HG03039 (cell line): ENCODE results near the gene MSS51.

Source experiments
- ATAC-seq: cut with Tn5 transposase; IDR thresholded peaks from one replicate; pipeline ENCODE4 v1.9.1; 2021; ENCODE audit warnings: mild to moderate bottlenecking, moderate library complexity; ENCODE audit not compliant: unreplicated experiment

Gene MSS51

DNA sequence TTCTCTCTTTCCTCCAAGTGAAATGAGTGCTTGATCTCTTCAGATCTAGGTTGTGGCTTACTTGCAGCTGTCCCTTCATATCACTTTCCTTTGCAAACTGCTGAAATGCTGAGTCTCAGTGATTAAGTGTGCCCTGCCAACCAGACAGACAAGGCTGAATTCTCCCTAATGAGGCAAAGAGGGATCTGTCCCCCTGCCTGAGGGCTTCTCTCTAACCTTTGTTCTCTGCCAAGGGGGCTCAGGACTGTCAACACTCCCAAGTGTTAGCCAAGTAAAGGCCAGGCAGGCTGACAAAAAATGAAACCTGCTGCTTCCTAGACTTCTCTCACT lies at the start of gene MSS51:
Gene MSS51, minus strand, starts transcription at position 24 of the 330 bp plus-strand sequence. CDS start 5,277 bp downstream, outside the sequence.
- no peak for ATAC-seq

DNA sequence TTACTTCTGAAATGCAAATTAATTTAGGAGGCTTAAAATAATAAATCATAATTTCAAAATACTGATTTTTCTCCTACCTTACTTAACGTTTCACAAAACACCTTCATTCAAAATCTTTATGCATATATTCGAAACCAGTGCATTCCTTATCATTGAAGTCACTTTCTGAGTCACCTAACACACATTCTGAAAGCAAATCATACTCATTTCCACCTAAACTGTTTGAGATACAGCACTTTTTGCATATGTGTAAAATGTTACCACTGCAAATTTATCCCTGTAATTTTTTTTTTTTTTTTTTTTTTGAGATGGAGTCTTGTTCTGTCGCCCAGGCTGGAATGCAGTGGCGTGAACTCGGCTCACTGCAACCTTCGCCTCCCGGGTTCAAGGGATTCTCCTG lies 46.8 kb upstream of the MSS51 start:
- ATAC-seq: no peak

DNA sequence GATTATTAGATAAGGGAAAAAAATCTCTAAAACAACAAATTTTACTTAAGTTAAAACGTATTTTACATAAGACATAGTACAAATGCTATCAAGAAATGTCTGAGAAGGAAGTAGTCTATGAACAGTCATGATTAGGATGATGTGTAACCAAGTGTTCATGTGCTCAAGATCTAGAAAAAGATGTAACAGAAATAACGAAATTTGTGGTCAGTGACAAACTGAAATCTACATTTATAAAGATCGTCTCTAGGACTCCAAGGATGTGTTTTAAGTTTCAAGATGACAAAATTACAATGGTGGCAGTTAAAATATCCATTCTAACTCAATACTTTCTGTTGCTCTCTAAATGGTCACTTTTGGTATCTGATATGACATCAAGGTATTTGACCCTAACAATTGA lies 45.3 kb upstream of the MSS51 start:
- no peak for ATAC-seq

DNA sequence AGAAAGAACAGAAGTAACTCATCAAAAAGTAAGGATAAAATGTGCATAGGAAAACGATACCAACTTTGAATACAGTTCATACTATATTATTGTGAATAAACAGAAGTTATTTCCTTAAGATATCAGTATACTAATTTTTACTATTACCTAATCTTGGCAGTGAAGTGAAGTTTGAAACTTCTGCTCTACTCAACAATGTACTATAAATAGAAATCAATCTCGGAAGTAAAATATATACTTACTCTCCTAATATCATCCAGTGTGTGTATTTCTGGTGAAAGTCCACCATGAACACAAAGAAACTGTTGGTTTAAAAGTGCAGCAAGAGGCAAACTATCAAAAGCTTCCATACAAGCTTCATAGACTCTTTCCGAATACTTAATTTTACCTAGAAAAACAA lies 37.9 kb upstream of the MSS51 start:
- ATAC-seq: no peak

DNA sequence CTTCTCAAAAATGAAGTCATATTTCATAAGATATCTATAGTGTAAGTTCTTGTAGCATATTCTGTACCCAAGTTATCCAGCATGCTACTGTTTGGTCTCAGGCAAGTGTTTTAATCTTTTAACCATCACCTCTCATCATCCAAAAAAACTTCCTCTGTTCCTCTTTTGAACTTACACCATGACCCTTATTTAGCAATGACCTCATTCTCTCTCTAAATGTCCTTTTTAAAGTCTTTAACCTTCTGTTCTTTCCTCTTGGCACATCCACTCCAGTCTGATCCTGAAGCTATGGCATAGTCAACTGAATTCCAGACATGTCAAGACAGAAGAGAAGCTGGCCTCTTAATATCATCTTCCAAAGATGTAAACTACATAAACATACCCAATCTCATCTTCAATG lies 36.2 kb upstream of the MSS51 start:
- no peak for ATAC-seq

DNA sequence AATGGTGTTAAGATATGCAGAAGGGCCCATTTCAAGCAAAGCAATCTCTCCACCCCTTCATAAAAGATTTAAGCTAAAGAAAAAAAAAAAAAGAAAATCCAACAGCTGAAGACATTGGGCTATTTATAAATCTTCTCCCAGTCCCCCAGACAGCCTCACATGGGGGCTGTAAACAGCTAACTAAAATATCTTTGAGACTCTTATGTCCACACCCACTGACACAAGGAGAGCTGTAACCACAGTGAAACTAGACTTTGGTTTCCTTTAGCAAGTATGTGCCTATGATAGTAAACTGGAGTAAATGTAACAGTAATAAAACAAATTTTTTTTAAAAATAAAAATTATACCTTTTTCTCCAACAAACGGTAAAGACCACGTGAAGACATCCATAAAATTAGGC lies 33.8 kb upstream of the MSS51 start:
- ATAC-seq: no peak

DNA sequence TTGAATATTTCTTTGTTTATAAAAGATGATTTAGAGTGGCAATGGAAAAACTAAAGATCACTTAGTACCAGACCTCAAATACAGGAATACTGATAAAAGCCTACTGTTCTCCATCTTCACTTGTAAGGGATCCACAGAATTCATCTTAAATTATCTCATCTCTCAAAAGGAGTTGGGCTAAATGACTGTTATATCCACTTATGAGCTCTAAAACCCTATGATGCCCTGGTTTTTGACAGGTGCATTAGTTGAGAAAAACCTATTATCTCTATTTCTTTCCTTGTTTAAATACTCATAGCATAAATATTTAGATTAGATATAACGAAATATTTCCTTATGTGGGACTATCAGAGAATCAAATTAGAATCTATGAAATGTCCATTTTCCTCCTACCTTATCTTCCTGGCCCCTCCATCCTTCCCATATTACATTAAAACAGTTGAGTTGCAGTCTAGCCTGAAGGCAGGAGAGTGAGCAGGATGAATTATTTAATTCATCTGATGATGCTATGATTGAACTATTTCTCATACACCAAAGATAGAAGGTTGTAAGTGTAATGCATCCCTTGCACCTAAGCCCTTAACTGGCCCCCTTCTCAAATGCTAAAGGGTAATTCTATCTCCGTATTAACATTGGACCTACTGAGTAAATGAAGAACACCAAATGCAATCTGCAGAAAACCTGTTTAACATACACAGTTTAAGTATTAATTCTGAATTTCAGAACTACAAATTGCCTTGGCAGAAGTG lies 32.8 kb upstream of the MSS51 start:
- ATAC-seq: no peak

DNA sequence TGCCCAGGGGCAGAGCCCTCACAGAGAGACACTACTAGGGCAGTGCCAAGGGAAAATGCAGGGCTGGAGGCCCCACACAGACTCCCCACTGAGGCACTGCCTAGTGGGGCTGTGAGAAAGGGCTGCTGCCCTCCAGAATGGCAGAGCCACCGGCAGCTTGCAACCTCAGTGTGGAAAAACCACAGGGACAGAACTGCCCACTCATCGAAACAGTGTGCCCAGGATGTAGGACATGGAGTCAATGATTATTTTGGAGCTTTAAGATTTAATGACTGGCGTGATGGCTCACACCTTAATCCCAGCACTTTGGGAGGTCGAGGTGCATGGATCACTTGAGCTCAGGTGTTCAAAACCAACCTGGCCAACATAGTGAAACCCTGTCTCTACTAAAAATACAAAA lies 27.5 kb upstream of the MSS51 start:
- ATAC-seq: no peak

DNA sequence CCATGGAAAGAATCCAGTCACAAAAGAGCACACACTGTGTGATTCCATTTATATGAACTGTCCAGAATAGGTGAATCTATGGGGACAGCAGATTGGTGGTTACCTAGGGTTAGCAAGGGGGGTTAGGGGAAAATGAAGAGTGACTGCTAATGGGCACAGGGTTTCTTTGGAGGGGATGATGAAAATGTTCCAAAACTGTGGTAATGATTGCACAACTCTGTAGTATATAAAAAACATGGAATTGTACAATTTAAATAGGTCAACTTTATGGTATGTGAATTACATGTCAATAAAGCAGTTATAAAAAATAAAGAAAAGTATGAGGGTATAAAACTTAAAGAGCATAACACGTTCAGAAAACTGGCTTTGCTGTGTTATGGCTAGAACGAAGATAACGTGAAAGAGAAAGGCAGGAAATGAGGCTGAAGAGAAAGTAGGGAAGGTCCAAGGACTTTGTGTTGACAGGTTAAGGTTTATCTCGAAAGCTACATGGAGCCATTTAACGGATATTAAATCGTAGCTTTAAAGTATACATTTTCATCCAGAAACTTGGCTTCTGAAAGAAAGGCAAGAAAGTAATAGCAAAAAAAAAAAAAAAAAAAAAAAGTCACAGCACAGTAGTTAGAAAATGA lies 26.4 kb upstream of the MSS51 start:
- no peak for ATAC-seq

DNA sequence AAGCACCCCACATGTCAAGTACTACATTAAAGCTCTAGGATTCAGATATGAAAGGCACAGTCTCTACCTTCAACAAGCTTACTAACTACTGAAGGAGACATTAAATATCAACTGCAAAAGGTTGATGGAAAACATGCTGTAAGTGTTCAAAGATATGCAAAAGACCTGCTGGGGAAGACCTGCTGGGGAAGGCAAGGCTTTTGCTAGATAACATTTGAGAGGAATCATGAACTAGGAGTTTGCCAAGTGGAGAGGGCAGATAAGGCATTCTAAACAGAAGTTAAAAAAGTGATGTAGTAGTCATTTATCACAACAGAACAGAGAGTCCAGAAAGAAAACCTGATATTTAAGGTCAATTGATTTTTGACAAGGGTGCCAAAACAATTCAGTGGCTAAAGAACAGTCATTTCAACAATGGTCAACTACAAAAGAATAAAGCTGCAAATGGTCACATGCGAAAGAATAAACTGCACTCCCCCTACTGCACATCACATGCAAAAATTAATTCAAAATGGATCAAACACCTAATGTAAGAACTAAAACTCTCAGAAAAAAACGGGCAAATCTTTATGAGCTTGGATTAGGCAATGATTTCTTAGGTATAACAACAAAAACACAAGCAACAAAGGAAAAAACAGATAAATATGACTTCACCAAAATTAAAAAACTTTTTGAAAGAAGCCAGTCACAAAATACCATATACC lies 23.0 kb upstream of the MSS51 start:
- ATAC-seq: no peak

DNA sequence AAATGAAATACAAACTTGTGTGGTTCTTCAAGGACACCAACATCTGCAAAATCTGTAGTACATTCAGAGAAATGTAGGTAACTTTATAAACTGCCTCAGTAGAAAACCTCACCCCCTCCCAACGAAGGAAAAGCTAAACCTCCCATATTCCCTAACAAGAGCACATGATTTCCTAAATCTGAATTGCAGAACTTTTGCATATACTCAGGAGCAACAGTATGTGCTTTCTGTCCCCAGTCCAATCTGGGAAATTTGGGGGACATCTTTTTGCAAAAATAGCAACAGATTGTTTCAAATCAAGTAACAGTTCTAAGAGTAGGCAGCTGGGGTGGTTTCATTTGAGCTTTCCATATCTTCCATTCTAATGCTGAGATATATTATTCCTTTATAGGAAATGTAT lies 15.8 kb upstream of the MSS51 start:
- ATAC-seq: no peak

DNA sequence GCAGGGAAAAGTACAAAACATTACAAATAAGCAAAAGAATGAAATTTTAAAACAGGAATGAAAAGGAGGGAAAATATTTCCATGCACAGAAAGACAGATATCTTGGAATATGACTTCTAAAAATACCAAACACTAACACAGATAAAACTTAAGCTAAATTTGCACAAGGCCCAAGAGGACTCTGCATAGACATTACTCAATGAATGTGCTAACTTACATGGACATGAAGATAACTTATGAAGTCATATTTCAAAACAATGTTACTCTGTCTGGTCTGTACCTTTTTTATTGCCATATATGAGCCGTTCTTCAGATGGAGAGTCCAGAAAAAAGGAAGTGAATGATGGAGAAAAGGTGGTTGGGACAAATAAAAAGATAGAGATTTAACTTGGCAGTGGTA lies 15.0 kb upstream of the MSS51 start:
- no peak for ATAC-seq

DNA sequence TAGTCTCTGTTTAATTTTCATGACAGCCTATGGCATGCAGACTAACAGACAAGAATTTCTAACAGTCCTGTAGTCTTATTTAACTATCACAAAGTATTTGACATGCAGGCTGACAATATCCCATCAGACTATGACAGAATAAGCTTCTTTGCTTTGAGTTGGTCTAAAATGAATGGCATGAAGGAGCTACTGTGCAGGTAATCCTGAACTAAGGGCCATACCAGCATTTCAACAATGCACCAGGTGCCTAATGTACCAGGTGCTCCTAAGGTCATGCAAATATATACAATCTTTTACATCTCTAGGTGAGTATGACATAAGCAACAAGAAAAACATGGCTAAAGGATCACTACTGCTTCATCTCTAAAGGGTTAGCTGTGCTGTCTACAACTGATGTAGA lies 13.6 kb upstream of the MSS51 start:
- ATAC-seq: no peak

DNA sequence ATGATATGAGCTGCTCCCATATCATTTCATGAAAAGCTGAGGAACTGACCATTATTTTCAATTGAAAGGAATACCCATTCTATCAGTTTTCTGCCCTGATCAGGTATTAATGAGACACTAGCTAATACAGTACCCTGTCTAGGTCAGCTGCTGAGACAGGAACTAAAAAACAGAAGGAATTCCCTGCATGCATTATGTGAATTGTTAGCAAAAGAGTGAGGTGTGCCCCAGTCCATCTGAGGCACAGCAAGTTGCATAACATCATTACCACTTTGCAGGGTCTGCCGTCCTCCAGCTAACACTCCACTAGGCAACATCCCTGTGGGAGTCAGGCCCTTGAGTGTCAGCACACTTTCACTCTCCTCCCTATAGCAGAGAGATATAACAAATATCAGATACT lies 11.1 kb upstream of the MSS51 start:
- ATAC-seq: no peak

DNA sequence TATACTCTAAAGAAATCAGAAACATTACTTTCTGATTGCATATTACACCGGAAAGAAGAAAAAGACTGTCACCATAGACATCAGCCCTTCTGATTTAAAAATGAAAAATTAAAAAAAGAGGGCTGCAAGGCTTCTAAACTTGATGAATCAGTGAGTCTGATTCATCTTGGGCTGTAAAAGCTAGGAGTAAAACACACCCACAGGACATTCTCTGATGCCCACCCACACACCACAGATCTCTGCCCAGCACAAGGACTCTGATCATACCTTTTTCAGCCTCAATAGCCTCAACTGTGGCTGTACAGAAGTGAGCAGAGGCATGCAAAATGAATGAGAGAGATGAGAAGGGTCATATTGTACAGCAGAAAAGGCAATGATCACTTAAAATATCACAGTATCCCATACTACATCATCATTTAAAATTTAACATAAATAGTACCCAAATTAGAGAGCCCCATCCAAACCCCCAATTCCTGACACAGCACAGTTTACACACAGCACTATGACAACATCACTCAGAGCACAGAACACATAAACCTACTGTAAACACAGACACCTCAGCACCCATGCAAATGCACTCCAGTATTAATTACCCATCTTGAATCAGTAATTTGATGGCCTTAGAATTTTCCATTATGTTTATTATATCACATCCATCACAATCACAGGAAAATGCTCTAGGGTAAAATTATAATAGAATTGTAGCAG lies 6.4 kb upstream of the MSS51 start:
- no peak for ATAC-seq

DNA sequence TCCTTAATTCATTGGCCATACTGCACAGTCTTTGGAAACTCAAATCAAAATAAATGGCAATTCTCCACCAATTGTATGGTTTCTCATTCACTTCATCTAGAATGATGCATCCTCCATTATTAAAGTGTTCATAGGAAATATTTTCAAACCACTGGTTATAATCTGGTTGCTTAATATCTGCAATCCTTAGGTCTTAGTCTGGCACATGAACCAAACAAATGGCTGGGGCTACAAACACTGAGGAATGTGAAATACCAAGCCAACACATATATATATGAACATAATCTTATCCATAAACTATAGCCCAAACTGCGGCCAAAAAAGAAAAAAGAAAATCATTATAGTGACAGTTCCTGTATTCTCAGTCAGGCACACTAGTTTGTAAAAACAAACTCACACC lies 5.7 kb upstream of the MSS51 start:
- ATAC-seq: no peak

DNA sequence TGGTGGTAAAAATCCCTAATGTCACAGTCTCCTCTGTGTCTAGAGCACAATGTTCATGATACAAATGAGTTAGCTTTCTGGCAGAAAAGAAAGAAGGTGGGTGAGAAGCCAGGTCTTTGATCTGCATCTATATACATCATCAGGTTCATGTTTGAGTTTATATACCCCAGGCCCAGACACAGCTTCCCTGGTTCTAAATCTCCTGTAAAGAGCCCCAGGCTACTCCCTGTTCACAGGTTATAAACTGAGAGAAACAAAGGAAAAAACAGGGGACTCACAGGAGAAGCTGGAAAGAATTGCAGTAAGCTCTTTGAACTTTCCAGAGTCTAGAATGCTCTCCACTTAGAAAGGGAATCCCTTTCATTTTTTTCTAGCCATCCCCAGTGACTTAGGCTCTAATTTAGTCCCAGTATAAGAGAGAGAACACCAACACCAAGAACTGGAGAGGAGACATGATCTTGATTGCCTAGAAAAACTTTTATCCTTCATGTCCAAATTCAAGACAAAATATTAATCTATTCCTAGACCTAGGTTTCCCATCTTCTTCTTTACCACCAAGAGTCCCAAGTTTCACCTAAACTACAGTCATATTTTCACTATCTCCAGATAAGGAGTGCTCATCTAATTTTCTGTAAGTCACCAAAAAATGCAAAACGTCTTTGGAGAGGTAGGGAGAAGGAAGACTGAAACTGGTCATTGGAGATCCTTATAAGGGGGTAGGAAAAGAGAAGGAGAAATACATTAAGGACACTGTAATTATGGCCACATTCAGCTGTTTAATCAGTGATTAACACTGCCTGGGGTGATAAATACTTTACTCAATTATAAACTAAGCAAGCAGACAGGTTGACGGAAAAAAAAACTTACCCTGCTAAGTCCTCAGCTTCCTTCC lies 469 bp downstream of the MSS51 start:
- no peak for ATAC-seq

DNA sequence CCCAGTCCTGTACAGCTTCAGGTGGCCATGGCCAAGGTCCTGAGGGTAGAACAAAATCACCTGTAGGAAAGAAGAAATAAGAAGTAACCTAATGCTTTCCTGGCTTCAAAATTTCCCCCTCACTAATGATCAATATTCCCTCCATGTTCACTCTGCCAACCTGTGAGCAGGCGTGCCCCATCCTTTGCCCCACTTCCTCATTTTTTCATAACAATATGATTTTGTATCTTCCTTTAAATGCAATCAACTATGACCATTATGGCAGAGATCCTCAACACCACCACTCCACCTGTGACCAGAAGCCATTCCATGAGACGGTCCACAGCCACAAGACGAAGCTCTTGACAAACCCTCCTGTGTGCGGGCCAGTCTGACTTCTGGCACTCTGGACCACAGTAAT lies 7.0 kb downstream of the MSS51 start:
- ATAC-seq: no peak

DNA sequence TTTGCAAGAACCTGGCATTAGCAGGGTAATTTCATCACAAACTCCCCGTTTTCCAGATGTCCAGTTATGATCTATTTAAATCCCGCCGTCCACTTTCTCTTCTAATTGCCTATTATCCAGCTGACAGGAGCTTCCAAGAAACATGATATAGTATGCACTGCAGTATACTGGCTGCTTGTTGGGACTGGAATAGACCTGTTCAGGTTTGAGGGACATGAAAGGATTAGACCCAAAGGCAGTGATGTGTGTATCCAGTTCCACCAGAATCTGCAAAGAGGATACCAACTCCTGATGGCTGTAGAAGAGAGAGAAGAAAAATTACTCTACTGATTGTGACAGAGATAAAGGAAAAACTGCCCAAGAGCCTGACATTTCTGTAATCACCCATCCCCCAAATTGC lies 8.9 kb downstream of the MSS51 start:
- ATAC-seq: no peak

DNA sequence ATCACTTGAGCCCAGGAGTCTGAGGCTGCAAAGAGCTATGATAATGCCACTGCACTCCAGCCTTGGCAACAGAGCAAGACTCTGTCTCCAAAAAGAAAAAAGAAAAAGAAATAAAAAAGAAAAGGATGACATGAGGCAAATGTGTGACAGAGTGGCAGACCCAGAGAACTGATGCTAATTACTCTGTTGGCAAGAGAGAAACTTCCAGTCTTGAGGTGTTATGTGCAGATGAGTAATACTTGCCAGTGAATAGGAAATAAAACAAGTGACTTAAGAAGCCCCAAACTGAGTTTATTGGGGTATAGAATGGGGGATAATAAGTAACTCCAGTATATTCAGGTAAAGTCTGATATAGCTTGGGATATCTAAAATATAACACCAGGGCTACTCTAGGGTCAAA lies 10.1 kb downstream of the MSS51 start:
- ATAC-seq: no peak

DNA sequence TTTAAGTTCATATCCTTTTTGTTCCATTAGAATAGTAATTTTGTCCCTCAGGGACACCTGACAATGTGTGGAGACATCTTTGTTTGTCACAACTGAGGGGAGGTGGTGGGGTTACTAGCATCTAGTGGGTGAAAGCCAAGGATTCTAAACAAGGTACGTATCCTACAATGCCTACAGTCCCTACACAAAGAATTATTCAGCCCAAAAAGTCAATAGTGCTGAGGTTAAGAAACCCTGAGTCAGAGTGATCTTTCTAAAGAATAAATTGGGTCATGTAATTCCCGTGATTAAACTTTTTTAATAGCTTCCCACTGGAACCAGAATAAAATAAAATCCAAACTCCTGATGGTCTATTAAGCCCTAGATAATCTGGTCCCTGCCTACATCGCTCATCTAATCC lies 16.8 kb downstream of the MSS51 start:
- ATAC-seq: no peak
